CD4-positive, alpha-beta T cell treated with Interleukin-17A for 4 hours (primary cell): ENCODE data around the gene PYY.
"Not testable (repeated sequence)": the region's sequence is repeated elsewhere in the genome, so short reads cannot be mapped to it uniquely, and the experiment has no call there.

Source experiments
- DNase-seq: peaks from one replicate; pipeline ENCODE4 v3.0.0-alpha.2; 2020; ENCODE audit warnings: mixed read lengths

Gene PYY

GRCh38 chr17:43953746-43954145, at the start of gene PYY:
Gene PYY (minus strand): TSS chr17:43953940. CDS start chr17:43953483, 457 bp downstream.
- DNase-seq, result no peak

DNA sequence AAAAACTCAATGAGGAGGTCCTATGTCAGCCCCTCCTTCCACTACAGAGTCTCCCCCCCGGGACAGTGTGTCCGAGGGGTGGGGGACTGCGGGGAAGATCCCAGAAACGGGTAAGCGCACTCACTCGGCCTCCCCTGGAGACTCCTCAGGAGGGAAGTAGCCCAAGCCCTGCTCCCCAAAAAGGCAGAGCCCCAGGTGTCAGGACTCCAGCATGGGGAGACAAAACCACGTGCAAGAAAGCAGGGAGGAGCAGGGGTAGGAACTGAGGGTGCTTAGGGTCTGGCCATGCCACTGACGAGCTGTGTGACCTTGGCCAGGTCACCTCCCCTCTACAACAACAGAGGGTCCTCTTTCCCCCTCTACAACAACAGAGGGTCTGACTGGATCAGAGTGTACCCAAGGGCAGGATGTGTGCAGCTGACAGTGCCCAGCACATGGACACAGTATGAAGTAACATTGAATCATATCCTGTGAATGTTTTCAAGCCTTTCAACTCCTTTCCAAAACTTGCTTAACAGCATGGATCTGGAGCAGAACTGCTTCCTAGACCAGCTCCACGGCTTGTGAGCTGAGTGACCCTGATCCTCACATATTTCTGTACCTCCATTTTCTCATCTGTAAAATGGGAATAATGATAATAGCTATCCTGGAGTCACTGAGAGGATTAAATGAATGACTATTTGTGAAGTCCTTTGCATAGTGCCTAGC, 48.6 kb upstream of the PYY start:
- no peak for DNase-seq

GRCh38 chr17:44001461-44001920, 47.8 kb upstream of the PYY start:
- no peak for DNase-seq

GRCh38 chr17:44000871-44001460, 47.2 kb upstream of the PYY start:
- no peak for DNase-seq

GRCh38 chr17:44000141-44000860, 46.6 kb upstream of the PYY start:
- DNase-seq, result no peak

DNA sequence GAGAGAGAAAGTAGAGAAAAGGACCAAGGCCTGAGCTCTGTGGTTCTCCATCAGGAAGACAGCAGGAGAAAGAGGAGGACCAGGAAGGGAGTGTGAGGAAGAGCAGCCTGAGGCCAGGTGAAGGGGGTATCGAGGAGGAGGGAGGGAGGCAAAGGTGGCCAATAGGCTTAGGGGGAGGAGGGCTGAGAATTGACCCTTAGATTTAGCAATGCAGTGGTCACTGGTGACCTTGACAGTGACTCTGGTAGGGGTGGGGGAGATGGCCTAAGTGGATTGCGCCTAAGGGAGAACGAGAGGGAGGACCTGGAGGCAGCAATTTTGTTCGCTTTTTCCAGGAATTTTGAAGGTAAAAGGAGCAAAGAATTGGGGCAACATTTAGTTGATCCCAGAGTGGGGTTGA, 45.3 kb upstream of the PYY start:
- DNase-seq, result no peak

- DNase-seq, result no peak
Observed at GRCh38 chr17:43998552-43998951, 44.8 kb upstream of the PYY start.

DNA sequence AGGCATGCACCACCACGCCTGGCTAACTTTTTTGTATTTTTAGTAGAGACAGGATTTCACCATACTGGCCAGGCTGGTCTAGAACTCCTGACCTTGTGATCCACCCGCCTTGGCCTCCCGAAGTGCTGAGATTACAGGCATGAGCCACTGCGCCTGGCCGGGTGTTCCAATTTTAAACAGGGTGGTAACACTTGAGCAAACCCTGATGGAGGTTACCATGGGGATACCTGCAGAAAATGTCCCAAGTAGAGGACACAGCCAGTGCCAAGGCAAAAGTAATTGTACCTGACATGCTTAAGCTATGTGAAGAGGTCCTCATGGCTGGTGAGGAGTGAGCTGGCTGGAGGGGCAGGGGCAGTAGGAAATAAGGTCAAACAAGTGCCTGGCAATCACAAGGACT, 43.4 kb upstream of the PYY start:
- DNase-seq, result not testable (repeated sequence)

DNA sequence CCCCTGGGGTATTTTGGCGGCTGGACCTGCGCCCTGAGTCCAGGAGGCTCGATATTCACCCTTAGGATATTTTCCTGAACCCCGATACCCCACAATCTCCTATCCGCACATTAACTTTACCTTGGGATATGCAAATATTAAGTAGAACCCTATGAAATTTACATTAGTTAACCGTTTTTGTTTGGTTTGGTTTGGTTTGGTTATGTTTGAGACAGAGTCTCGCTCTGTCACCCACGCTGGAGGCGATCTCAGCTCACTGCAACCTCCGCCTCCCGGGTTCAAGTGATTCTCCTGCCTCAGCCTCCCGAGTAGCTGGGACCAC, 41.4 kb upstream of the PYY start:
- DNase-seq, result no peak

DNA sequence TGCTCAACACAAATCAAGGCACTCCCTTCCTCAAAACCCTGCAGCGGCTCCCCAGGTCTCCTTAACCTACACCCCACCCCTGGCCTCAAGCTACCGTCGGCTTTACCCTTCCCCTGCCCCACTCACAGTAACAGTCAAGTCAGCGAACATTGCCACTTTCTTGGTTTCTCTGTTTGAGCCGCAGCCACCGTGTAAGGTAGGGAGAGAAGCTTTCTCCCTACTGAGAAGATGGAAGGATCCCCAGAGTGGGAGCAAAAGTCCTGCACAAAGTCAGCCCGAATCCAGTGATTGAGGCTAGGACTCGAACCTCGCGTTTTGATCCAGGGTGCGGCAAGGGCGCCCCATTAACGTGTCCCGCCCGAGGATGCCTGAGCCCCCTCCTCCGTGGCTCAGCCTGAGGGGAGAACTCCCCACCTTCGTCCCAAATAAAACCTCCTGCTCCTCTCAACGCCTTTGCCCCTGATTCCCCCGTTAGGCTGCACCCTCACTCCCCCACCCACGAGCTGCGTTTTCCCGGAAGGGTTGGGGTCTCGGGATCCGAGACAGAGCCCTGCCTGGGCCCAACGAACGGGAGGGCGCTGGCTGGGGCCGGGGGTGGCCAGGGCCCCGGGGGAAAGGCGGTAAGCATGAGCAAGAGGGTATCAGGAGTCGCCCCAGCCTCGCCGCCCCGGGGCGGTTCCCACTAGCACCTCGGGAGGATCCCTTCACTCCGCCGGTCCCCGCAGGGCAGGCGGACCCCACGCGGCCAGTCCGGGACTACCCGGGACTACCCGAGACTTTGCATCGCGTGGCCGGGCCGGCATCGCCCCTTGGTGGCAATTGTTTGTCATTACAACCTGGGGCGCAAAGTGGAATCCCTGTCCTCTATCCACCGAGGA, 40.8 kb upstream of the PYY start:
- peak; percentile 75 for DNase-seq

- DNase-seq, result no peak
Observed at GRCh38 chr17:43992641-43993040, 38.9 kb upstream of the PYY start.

GRCh38 chr17:43988301-43988700, 34.6 kb upstream of the PYY start:
- no peak for DNase-seq

DNA sequence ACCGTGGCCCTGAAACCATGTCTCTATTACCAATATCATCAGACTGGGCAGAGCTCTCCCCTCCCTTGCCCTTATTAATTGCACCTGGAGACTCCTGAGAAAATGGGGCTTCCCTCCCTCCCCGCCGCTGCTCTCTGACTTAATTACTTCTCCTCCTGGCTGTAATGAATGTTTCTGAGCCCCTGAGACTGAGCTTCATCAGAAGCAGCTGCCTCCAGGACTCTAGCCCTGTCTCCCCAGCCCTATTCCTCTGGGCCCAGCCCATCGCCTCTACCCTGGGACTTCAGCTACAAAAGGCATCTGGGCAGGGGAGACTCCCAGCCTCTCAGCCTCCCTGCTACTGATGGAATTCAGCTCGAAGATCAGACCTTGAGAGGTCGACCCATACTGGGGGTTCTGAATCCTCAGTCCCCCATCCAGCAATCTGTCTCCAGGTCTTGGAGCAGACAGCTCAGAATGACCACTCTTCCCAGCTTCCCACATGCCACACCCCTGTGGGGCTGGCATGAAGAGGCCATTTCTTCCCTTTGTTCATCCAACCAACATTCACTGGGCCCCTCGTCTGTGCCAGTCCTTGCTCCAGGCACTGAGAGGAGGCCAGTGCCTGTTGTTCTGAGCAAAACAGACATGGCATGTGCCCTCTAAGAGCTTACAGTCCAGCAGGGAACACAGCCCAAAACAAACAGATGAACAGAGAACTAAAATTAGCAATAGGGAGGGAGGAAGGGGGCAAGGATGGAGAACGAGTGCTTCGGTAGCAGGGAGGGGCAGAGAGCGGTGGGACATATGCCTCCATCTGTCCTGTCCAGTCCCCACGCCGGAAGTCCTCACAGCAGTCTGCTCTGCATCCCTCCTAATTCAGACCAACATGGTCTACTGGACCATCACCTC, 33.6 kb upstream of the PYY start:
- DNase-seq, result no peak

DNA sequence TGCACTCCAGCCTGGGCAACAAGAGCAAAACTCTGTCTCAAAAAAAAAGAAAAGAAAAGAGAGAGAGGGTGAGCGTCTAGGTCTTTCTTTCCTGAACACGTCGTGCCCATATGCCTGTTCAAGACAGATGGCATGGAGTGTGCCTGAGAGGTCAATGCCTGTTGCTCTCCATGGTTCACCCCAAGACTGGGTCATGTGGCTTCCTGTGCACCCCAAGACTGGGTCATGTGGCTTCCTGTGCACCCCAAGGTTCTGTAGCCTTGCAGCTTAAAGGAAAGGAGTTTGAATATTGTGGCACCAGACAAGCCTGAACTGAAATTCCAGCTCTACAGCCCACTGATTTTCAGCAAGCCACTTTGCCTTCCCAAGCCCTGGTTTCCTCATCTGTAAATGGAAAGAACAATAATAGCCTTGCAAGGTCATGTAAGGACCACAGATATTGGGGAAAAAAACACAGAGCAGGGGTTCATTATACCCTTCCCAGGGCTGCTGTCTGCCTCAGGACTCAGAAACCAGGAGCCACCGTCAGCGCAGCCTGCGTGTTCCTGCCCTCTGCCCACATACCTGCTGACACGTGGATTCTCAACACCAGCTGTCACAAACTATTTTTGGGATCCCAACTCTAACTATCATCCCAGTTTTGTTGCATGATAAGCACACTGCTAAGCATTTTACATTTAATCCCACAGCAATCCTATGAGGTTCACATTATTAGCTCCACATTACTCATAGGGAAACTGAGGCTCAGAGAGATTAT, 32.7 kb upstream of the PYY start:
- no peak for DNase-seq

DNA sequence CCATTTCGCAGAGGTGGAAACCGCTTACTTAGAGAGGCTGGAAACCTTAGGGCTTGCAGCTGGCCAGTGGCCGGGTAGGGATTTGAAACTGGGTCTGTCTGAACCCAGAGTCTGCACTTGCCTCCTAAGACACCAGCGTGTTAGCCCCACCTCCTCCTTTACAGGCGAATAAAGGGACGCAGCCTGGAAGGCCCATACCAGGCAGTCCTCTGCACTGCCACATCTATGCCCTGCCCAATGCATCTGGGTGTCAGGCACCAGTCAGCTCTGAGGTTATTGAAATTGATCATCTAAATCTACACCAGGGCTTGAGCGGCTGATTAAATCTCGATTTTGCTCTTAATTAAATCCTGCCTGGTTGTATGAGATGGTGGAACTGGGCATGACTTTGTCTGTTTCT, 30.8 kb upstream of the PYY start:
- no peak for DNase-seq

DNA sequence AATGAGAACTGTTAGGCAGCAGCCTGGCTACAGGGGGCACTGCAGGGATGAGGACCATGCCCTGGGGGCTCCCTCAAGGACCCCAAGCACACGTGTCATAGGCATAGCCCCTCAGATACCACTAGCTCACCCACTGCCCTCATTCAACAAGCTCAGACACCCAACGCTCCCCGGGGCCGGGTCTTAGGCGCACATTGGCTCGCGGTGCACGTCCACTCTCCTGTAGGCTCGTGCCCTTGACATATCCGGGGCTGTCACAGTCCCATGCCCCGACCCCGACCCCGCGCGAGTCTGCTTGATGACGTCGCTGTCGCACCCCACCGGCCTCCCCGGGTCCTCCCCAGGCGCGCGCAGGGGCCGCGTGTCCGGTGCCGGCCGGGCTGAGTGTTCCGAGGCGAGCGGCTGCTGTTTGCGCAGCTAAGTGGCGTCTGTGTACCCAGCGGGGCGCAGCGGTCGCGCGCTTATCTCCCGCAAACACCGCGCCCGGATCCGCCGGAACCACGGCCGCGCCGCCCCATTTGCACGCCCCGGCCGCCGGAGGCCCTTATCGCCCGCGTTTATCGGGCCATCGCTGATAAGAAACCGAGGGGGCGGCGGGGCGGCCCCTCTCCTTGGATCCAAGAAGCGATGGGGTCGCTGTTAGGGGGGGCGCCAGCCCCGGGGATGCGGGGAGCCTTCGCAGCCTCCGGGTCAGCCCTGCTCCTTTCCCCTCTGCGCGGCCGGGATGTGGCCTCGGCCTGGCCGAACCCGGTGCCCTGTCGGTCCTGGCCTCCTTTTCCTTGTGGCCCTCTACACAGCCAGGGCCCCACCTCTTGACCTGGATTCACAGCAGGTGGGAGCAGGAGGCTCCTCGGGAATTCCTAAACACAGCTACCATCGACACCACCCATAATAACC, 30.0 kb upstream of the PYY start:
- DNase-seq, result no peak

DNA sequence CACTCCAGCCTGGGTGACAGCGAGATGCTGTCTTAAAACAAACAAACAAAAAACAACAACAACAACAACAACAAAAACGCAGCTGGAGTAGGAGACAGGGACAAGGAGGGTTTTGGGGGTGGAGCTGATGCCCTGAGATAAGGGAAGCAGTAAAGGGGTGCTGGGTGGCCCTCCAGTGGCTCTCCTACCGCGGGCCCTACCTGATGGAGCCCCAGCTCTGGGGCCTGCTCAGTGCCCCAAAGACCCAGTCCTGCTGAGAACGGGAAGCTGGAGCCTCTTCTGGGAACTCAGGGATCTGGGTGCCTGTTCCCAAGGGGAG, 29.4 kb upstream of the PYY start:
- DNase-seq, result no peak

DNA sequence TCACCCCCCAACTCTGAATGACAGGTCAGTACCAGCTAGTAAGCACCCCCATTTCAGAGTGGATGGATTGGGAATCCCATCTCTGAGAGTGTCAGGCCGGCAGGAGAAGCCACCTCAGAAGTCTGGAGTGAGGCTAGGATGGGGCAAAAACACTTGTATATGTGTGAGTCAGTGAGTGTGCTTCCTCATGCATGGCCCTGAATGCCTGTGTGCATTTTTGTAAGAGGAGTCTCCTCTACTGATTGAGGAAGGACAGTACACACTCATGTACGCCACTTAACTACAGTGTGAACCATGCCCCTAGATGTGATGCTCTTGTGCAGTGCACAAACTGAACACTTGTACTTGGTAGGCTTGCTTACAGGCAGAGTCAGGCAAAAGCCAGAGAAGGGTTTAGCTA, 28.4 kb upstream of the PYY start:
- no peak for DNase-seq

GRCh38 chr17:43979671-43980070, 25.9 kb upstream of the PYY start:
- no peak for DNase-seq

GRCh38 chr17:43979011-43979410, 25.3 kb upstream of the PYY start:
- no peak for DNase-seq

DNA sequence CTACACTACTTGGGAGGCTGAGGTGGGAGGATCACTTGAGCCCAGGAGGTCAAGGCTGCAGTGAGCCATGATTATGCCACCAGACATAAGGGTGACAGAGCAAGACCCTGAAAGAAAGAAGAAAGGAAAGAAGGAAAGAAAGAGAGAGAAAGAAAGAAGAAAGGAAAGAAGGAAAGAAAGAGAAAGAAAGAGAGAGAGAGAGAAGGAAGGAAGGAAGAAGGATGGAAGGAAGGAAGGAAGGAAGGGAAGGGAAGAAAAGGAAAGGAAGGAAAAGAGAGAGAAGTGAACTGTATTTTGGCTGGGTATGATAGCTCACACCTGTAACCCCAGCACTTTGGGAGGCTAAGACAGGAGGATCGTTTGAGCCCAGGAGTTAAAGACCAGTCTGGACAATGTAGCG, 24.3 kb upstream of the PYY start:
- no peak for DNase-seq
